SU-DHL-6 (cell line): Measurements from ENCODE around the gene PRXL2B.
"Not testable (repeated sequence)": the region's sequence is repeated elsewhere in the genome, so short reads cannot be mapped to it uniquely, and the experiment has no call there.

Experiments used
- EZH2phosphoT487 ChIP-seq: fragments of 200-600 bp; sonication (generic), shearing (Covaris generic); conservative IDR thresholded peaks from 2 replicates; pipeline ENCODE4 v1.6.1; 2018; ENCODE audit warnings: mild to moderate bottlenecking, antibody characterized with exemption, low read length, moderate library complexity, mixed read lengths
- TF ChIP-seq, protein P1 (sequence below): fragments of 200-600 bp; sonication (generic); IDR thresholded peaks from one replicate; pipeline ENCODE4 v1.5.1; 2017; ENCODE audit warnings: antibody characterized with exemption, mild to moderate bottlenecking, low read length, moderate library complexity; ENCODE audit not compliant: insufficient read depth, poor library complexity, severe bottlenecking

DNA sequence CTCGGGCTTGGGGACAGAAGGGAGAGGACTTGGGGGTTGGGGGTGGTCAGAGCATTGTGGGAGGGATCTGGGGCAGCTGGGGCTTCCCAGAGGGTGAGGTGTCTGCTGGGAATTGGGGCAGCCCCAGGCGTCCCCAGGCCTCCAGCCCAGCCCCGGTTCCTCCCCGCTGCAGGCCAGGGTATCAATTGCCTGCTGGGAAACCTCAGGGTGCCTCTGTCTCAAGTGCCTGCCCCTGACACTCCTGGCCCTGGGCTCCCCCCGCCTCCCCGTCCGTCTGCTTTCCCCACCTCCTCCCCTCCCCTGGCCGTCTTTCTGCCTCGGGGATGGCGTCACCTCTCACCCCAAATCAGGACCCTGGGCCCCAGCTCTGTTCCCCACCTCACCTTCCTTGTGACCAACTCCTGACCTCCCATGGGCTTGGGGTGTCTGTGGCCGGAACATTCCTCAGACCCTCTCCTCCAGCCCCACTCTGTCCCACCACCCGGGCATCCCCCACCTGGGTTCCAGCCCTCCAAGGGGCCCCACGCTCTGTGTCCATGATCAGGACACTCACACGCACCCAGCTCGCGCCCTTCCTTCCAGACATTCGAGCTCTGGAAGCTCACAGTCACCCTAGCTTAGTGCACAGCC is 18.3 kb upstream of the PRXL2B start:
- TF ChIP-seq, protein P1, sequence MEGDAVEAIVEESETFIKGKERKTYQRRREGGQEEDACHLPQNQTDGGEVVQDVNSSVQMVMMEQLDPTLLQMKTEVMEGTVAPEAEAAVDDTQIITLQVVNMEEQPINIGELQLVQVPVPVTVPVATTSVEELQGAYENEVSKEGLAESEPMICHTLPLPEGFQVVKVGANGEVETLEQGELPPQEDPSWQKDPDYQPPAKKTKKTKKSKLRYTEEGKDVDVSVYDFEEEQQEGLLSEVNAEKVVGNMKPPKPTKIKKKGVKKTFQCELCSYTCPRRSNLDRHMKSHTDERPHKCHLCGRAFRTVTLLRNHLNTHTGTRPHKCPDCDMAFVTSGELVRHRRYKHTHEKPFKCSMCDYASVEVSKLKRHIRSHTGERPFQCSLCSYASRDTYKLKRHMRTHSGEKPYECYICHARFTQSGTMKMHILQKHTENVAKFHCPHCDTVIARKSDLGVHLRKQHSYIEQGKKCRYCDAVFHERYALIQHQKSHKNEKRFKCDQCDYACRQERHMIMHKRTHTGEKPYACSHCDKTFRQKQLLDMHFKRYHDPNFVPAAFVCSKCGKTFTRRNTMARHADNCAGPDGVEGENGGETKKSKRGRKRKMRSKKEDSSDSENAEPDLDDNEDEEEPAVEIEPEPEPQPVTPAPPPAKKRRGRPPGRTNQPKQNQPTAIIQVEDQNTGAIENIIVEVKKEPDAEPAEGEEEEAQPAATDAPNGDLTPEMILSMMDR: not testable (repeated sequence)
- not testable (repeated sequence) for TF ChIP-seq EZH2phosphoT487
